PC-3 (cell line): ENCODE results near the gene INMT. TPM values are rescaled to one million over a fixed set of nuclear protein-coding genes. Genes with fewer than 3 reads are reported as not detected.
A peak's percentile ranks its signal among the peaks of the same experiment; 100 is the strongest.

Source experiments
- ATAC-seq: fragments of 200-7000 bp; cut with Tn5 transposase; 2 replicates; pipeline ENCODE4 v1.9.1; 2020; ENCODE audit warnings: mild to moderate bottlenecking, moderate library complexity
- BruUV-seq: library from RNA; stranded (reverse); fragments of 400-500 nt; replicated peaks from 2 replicates; lab custom pipeline; 2021; lab: Mats Ljungman, UMichigan
- CTCF ChIA-PET: fragments of 300-600 bp; sonication (Branson Sonifier 250); formaldehyde crosslinking; loops from one replicate; lab custom pipeline; 2022; ENCODE audit warnings: antibody characterized with exemption; lab: Charles Lee
- POLR2A ChIA-PET: fragments of 300-600 bp; sonication (Branson Sonifier 250); formaldehyde crosslinking; loops from one replicate; lab custom pipeline; 2022; ENCODE audit warnings: antibody characterized with exemption; ENCODE audit not compliant: unreplicated experiment; lab: Charles Lee
- DNase-seq: peaks from one replicate; pipeline ENCODE4 v3.0.0-alpha.2; 2015
- H2AFZ ChIP-seq: fragments of 300-600 bp; sonication (generic); 2 replicates; pipeline ENCODE4 v1.6.0; 2016; ENCODE audit warnings: antibody characterized with exemption, low read length
- H3F3A ChIP-seq: fragments of 300-600 bp; sonication (generic); one replicate; pipeline ENCODE4 v1.6.0; 2017; ENCODE audit warnings: antibody characterized with exemption, low read length, control low read depth, mild to moderate bottlenecking; ENCODE audit not compliant: unreplicated experiment
- H3K27ac ChIP-seq: fragments of 300-600 bp; sonication (generic); 2 replicates; pipeline ENCODE4 v1.5.1; 2016; ENCODE audit warnings: mild to moderate bottlenecking, low read length
- H3K27me3 ChIP-seq: fragments of 300-600 bp; sonication (generic); 2 replicates; pipeline ENCODE4 v1.6.1; 2016; ENCODE audit warnings: low read length, mixed read lengths
- H3K36me3 ChIP-seq: fragments of 300-600 bp; sonication (generic); 2 replicates; pipeline ENCODE4 v1.6.1; 2016; ENCODE audit warnings: low read depth, mixed run types, low read length, mixed read lengths
- H3K4me1 ChIP-seq: fragments of 300-600 bp; sonication (generic); 2 replicates; pipeline ENCODE4 v1.5.1; 2016; ENCODE audit warnings: low read length; ENCODE audit not compliant: insufficient read depth
- H3K4me2 ChIP-seq: fragments of 300-600 bp; sonication (generic); 2 replicates; pipeline ENCODE4 v1.6.0; 2016; ENCODE audit warnings: low read length
- H3K4me3 ChIP-seq: fragments of 300-600 bp; sonication (generic); 2 replicates; pipeline ENCODE4 v1.5.1; 2016; ENCODE audit warnings: mild to moderate bottlenecking, low read length, mixed read lengths
- H3K79me2 ChIP-seq: fragments of 300-600 bp; sonication (generic); 2 replicates; pipeline ENCODE4 v1.6.1; 2017; ENCODE audit warnings: low read length, mixed read lengths
- H3K9ac ChIP-seq: fragments of 300-600 bp; sonication (generic); 2 replicates; pipeline ENCODE4 v1.6.0; 2016; ENCODE audit warnings: mild to moderate bottlenecking, low read length
- H3K9me2 ChIP-seq: fragments of 300-600 bp; sonication (generic); replicated peaks from 2 replicates; pipeline ENCODE4 v1.6.1; 2016; ENCODE audit warnings: mixed run types, low read length, mixed read lengths
- H3K9me3 ChIP-seq: fragments of 300-600 bp; sonication (generic); 2 replicates; pipeline ENCODE4 v1.6.1; 2016; ENCODE audit warnings: low read length, mixed read lengths
- H4K20me1 ChIP-seq: fragments of 300-600 bp; sonication (generic); 2 replicates; pipeline ENCODE4 v1.6.1; 2016; ENCODE audit warnings: low read length, mixed read lengths
- EZH2 ChIP-seq: fragments of 300-600 bp; sonication (generic); IDR thresholded peaks from one replicate; pipeline ENCODE4 v1.6.1; 2017; ENCODE audit warnings: antibody characterized with exemption, mild to moderate bottlenecking, low read length; ENCODE audit not compliant: unreplicated experiment
- EZH2phosphoT487 ChIP-seq: fragments of 300-600 bp; sonication (generic); IDR thresholded peaks from 2 replicates; pipeline ENCODE4 v1.6.1; 2018; ENCODE audit warnings: mild to moderate bottlenecking, antibody characterized with exemption, low read length, borderline replicate concordance
- intact Hi-C: fragments of 100-400 bp; cut with micrococcal nuclease; formaldehyde crosslinking; loops from 2 replicates; pipeline ENCODE4 v1.9.0; 2023
- total RNA-seq: library from RNA; depleted of rRNA; stranded (reverse); fragments of >200 nt; gene quantifications from 2 replicates; pipeline ENCODE4 v1.2.3, GENCODE V29; 2014
- TF ChIP-seq, protein P1 (sequence below): fragments of 300-600 bp; sonication (generic); conservative IDR thresholded peaks from 2 replicates; pipeline ENCODE4 v1.5.1; 2017; ENCODE audit warnings: antibody characterized with exemption, low read depth, mild to moderate bottlenecking, low read length

INMT gene
- total RNA-seq, 1 experiment from 2014 or later = not detected

DNA sequence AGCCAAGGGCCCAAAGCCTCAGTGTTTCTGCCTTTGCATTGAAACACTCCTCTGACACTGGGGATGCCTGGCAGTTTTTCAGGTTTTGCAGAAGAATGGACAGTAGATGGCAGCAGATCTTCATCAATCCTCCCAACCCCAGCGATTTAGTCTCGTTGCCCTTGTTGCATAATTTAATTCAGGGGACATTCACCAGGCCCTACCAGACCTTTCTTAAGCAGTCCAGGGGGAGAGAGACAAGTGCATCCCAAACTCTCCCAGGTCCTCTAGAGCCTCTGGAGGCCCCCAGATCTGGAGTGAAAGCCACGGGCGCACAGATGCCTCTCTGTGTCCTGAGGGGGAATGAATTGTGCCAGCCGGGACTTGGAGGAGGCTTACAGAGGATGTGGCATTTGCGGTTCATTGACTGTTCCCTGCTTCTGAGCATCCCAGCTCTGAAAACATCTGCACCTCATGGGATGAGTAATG is 48.9 kb downstream of the INMT start:
- H3F3A ChIP-seq = no peaks in the 10 kb centered on the region
- peak overlapping the region; percentile 71 for H3K4me2 ChIP-seq
- H3K79me2 ChIP-seq = no peaks in the 10 kb centered on the region
- H3K27me3 ChIP-seq = no peaks in the 10 kb centered on the region
- BruUV-seq = no TSS peak
- no peaks in the 10 kb centered on the region for H3K36me3 ChIP-seq
- no peak overlapping the region for H2AFZ ChIP-seq
- no peaks in the 10 kb centered on the region for H3K9me2 ChIP-seq
- H3K9ac ChIP-seq = no peak overlapping the region
- DNase-seq (peak; percentile 80), ATAC-seq (peak; percentile 34)
- TF ChIP-seq EZH2phosphoT487 = no peak
- TF ChIP-seq EZH2 = no peak
- TF ChIP-seq, protein P1, sequence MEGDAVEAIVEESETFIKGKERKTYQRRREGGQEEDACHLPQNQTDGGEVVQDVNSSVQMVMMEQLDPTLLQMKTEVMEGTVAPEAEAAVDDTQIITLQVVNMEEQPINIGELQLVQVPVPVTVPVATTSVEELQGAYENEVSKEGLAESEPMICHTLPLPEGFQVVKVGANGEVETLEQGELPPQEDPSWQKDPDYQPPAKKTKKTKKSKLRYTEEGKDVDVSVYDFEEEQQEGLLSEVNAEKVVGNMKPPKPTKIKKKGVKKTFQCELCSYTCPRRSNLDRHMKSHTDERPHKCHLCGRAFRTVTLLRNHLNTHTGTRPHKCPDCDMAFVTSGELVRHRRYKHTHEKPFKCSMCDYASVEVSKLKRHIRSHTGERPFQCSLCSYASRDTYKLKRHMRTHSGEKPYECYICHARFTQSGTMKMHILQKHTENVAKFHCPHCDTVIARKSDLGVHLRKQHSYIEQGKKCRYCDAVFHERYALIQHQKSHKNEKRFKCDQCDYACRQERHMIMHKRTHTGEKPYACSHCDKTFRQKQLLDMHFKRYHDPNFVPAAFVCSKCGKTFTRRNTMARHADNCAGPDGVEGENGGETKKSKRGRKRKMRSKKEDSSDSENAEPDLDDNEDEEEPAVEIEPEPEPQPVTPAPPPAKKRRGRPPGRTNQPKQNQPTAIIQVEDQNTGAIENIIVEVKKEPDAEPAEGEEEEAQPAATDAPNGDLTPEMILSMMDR = peak; percentile 86
- H3K4me1 ChIP-seq = peaks cover 57% of the 10 kb centered on the region
- H4K20me1 ChIP-seq = no peaks in the 10 kb centered on the region
- no peaks in the 10 kb centered on the region for H3K9me3 ChIP-seq
- ChIA-PET POLR2A (no interaction called here), CTCF (interaction anchor here (0.5 to 1.2 kb wide), 2 partner anchors 14 to 322 kb away, joined by 3 read pairs; no protein-coding TSS in a partner anchor)
- H3K27ac ChIP-seq = no peak overlapping the region
- H3K4me3 ChIP-seq = no peak overlapping the region
- intact Hi-C loops = loop anchor here (1.0 to 5.0 kb wide), 3 partner anchors 86 to 321 kb away; no protein-coding TSS in a partner anchor

DNA sequence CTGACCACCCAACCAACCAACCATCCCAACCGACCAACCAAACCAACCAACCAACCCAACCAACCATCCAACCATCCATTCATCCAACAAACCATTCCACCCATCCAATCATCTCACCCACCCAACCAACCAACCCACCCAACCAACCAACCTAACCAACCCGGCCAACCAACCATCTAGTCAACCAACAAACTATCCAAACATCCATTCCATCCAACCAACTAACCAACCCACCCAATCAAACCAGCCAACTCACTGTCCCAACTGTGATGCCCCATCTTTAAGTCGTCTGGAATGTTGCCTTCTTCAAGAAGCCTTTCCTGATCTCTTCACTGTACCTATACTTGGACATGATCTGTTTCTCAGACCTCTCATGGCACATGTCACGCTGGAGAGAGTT is 50.9 kb downstream of the INMT start:
- DNase-seq (no peak), ATAC-seq (no peak)
- ChIA-PET POLR2A (no interaction called here), CTCF (no interaction called here)
- Histone ChIP-seq H3F3A (no peaks in the 10 kb centered on the region), H3K9ac (no peak overlapping the region), H3K27me3 (no peaks in the 10 kb centered on the region), H3K4me1 (peaks cover 44% of the 10 kb centered on the region), H3K9me3 (no peaks in the 10 kb centered on the region), H3K4me3 (no peak overlapping the region), H3K79me2 (no peaks in the 10 kb centered on the region), H3K9me2 (no peaks in the 10 kb centered on the region), H3K36me3 (no peaks in the 10 kb centered on the region), H4K20me1 (no peaks in the 10 kb centered on the region), H2AFZ (no peak overlapping the region), H3K27ac (no peak overlapping the region), H3K4me2 (no peak overlapping the region)
- no TSS peak for BruUV-seq
- intact Hi-C loops = loop anchor here (5.0 kb wide), 1 partner anchor 84 kb away; no protein-coding TSS in a partner anchor
- TF ChIP-seq, protein P1 = no peak
- TF ChIP-seq EZH2 = no peak
- no peak for TF ChIP-seq EZH2phosphoT487

DNA sequence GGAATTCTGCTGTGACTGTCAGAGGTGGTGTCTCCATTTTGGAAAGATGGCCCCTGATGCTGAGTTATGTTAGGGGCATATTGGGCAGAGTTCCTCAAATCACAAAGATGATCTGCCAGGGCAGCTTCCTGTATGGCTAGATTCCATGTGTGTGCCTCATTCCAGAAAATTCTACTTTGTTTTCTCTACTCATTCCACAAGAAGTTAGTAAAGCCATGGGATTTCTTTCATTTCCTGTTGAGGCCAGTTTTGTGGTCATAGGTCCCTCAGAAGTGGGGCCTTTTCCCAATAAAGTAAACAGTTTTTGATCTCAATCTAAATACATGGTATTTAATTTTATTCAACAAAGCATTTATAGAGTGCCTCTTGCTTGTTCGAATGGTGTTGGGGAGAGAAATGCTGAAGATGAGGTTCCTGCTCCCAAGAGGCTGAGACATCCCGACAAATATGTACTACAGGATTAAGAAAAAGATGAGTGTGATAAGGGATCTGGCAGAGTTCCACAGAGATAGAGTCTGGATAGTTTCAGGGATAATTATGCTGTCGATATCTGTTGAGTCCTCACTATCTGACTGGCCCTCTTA is 52.2 kb downstream of the INMT start:
- Histone ChIP-seq H3K9ac (no peak overlapping the region), H3K27me3 (no peaks in the 10 kb centered on the region), H3K27ac (no peak overlapping the region), H4K20me1 (no peaks in the 10 kb centered on the region), H3K4me3 (no peak overlapping the region), H2AFZ (no peak overlapping the region), H3K79me2 (no peaks in the 10 kb centered on the region), H3K36me3 (no peaks in the 10 kb centered on the region), H3K4me2 (no peak overlapping the region), H3F3A (no peaks in the 10 kb centered on the region), H3K9me2 (no peaks in the 10 kb centered on the region), H3K4me1 (peaks cover 38% of the 10 kb centered on the region), H3K9me3 (no peaks in the 10 kb centered on the region)
- ATAC-seq (peak; percentile 18), DNase-seq (peak; percentile 83)
- no TSS peak for BruUV-seq
- TF ChIP-seq EZH2phosphoT487 (no peak), EZH2 (no peak)
- TF ChIP-seq, protein P1 = no peak
- ChIA-PET CTCF (no interaction called here), POLR2A (interaction anchor here (0.6 kb wide), 1 partner anchor 10 kb away, joined by 3 read pairs; no protein-coding TSS in a partner anchor)
- intact Hi-C loops = loop anchor here (5.0 kb wide), 1 partner anchor 83 kb away; no protein-coding TSS in a partner anchor
